Measurements from ENCODE around the gene FA2H. TPM values are rescaled to one million over a fixed set of nuclear protein-coding genes. Genes with fewer than 3 reads are reported as not detected.

The FA2H gene
- total and polyA plus RNA-seq, 7 experiments from 2014 or later = 0.20 to 0.34 TPM; not detected in 5

DNA sequence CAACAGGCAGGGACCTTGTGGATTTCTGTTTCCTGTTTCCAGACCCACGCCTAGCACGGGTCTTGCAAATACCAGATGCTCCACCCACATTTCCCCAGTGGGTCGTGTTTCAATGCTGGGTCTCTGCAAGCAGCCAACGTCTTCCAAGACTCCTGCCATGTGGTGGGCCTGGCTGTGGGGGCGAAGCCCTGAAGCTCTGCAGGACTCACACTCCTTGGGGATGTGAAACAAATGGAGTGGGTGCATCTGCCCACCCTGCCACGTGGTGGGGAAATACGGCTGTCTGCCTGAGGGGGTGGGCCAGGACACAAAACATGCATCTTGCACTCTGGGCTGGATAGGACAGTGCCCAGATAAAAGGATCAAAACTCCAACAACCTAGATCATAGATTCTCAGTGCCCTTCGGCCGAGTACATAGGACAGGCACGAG is 32.6 kb downstream of the FA2H start:
- CTCF ChIA-PET = no interaction called here
- ATAC-seq (no peak), DNase-seq (no peak)
- Mint-ChIP-seq H3K36me3 (no peaks in the 10 kb centered on the region), H3K9me3 (no peaks in the 10 kb centered on the region), H3K27ac (no peak overlapping the region), H3K4me3 (no peak overlapping the region), H3K4me1 (peaks cover 0 to 4% (median 0%) of the 10 kb centered on the region in 7 donors), H3K27me3 (peaks cover 0 to 7% (median 0%) of the 10 kb centered on the region in 5 donors)
- Histone ChIP-seq H3K36me3 (ENCODE audit: control insufficient read depth in 2 of 3, insufficient read depth in 3 of 3, low read length in 3 of 3) (no peaks in the 10 kb centered on the region), H3K9me3 (ENCODE audit: control insufficient read depth in 2 of 3, low read length in 3 of 3) (no peaks in the 10 kb centered on the region), H3K27me3 (ENCODE audit: control insufficient read depth in 2 of 2, insufficient read depth in 2 of 2, low read length in 2 of 2) (no peaks in the 10 kb centered on the region), H3K27ac (ENCODE audit: low read depth, low read length) (no peak overlapping the region), H3K4me3 (ENCODE audit: low read length) (no peak overlapping the region), H3K4me1 (ENCODE audit: control insufficient read depth in 2 of 2, insufficient read depth in 2 of 2, low read length in 2 of 2) (no peaks in the 10 kb centered on the region)
- intact Hi-C loops (cut with micrococcal nuclease) = no loop called here
- POLR2A ChIA-PET = no interaction called here

DNA sequence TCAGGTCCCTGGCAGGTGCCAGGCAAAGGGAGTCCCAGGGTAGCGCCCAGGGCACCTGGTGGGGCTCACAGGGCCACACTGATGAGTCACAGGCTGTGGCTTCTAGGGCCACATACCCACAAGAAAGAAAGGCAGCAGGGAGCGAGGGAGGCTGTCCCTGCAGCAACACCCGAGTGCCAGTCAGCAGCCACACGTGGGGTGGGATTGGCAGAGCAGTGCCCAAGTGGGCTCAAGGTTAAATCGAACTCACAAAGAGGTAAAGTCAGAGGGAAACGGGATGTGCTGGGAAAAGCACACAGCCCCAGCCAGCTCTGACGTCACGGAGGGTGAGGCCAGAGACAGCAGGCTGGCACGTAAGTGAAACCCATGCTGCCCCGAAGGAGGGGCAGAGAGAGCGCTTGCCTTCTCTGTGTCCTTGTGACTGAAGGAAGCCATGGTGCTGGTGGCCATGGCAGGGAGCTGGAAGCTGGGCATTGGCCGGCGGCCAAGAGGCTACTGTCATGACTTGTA is 33.8 kb downstream of the FA2H start:
- POLR2A ChIA-PET = no interaction called here
- no peak overlapping the region for H3K4me3 ChIP-seq (ENCODE audit: low read length)
- peaks cover 0 to 7% (median 0%) of the 10 kb centered on the region in 5 donors for H3K27me3 Mint-ChIP-seq
- no peak overlapping the region for H3K4me3 Mint-ChIP-seq
- H3K9me3 ChIP-seq (ENCODE audit: control insufficient read depth in 2 of 3, low read length in 3 of 3) = no peaks in the 10 kb centered on the region
- no peaks in the 10 kb centered on the region for H3K4me1 ChIP-seq (ENCODE audit: control insufficient read depth in 2 of 2, insufficient read depth in 2 of 2, low read length in 2 of 2)
- no peaks in the 10 kb centered on the region for H3K36me3 ChIP-seq (ENCODE audit: control insufficient read depth in 2 of 3, insufficient read depth in 3 of 3, low read length in 3 of 3)
- ATAC-seq (no peak), DNase-seq (no peak)
- H3K27ac Mint-ChIP-seq = no peak overlapping the region
- H3K4me1 Mint-ChIP-seq = peaks cover 0 to 4% (median 0%) of the 10 kb centered on the region in 7 donors
- H3K9me3 Mint-ChIP-seq = no peaks in the 10 kb centered on the region
- no peaks in the 10 kb centered on the region for H3K27me3 ChIP-seq (ENCODE audit: control insufficient read depth in 2 of 2, insufficient read depth in 2 of 2, low read length in 2 of 2)
- intact Hi-C loops (cut with micrococcal nuclease) = no loop called here
- CTCF ChIA-PET = interaction anchor here (1.1 kb wide), 1 partner anchor 11 kb away, joined by 3 read pairs; no protein-coding TSS in a partner anchor
- no peak overlapping the region for H3K27ac ChIP-seq (ENCODE audit: low read depth, low read length)
- no peaks in the 10 kb centered on the region for H3K36me3 Mint-ChIP-seq

- intact Hi-C loops (cut with micrococcal nuclease) = no loop called here
- ATAC-seq = no peak
- ChIA-PET POLR2A (no interaction called here), CTCF (no interaction called here)
- no peak overlapping the region for H3K4me3 ChIP-seq (ENCODE audit: low read length)
- no peaks in the 10 kb centered on the region for H3K9me3 Mint-ChIP-seq
- H3K27me3 ChIP-seq (ENCODE audit: control insufficient read depth in 2 of 2, insufficient read depth in 2 of 2, low read length in 2 of 2) = no peaks in the 10 kb centered on the region
- no peak overlapping the region for H3K27ac Mint-ChIP-seq
- no peak overlapping the region for H3K27ac ChIP-seq (ENCODE audit: low read depth, low read length)
- H3K9me3 ChIP-seq (ENCODE audit: control insufficient read depth in 2 of 3, low read length in 3 of 3) = no peaks in the 10 kb centered on the region
- DNase-seq = no peak
- peaks cover 0 to 4% (median 0%) of the 10 kb centered on the region in 7 donors for H3K4me1 Mint-ChIP-seq
- no peaks in the 10 kb centered on the region for H3K36me3 Mint-ChIP-seq
- H3K4me1 ChIP-seq (ENCODE audit: control insufficient read depth in 2 of 2, insufficient read depth in 2 of 2, low read length in 2 of 2) = no peaks in the 10 kb centered on the region
- H3K4me3 Mint-ChIP-seq = no peak overlapping the region
- peaks cover 0 to 7% (median 0%) of the 10 kb centered on the region in 5 donors for H3K27me3 Mint-ChIP-seq
- no peaks in the 10 kb centered on the region for H3K36me3 ChIP-seq (ENCODE audit: control insufficient read depth in 2 of 3, insufficient read depth in 3 of 3, low read length in 3 of 3)
Observed at GRCh38 chr16:74739275-74739674, 35.3 kb downstream of the FA2H start.

- H3K27me3 ChIP-seq (ENCODE audit: control insufficient read depth in 2 of 2, insufficient read depth in 2 of 2, low read length in 2 of 2) = no peaks in the 10 kb centered on the region
- H3K9me3 Mint-ChIP-seq = no peaks in the 10 kb centered on the region
- DNase-seq (no peak), ATAC-seq (no peak)
- no peaks in the 10 kb centered on the region for H3K4me1 ChIP-seq (ENCODE audit: control insufficient read depth in 2 of 2, insufficient read depth in 2 of 2, low read length in 2 of 2)
- CTCF ChIA-PET = no interaction called here
- H3K36me3 Mint-ChIP-seq = no peaks in the 10 kb centered on the region
- intact Hi-C loops (cut with micrococcal nuclease) = no loop called here
- POLR2A ChIA-PET = no interaction called here
- no peak overlapping the region for H3K27ac Mint-ChIP-seq
- no peak overlapping the region for H3K4me3 ChIP-seq (ENCODE audit: low read length)
- H3K4me1 Mint-ChIP-seq = peaks cover 0 to 4% (median 0%) of the 10 kb centered on the region in 7 donors
- no peaks in the 10 kb centered on the region for H3K36me3 ChIP-seq (ENCODE audit: control insufficient read depth in 2 of 3, insufficient read depth in 3 of 3, low read length in 3 of 3)
- H3K9me3 ChIP-seq (ENCODE audit: control insufficient read depth in 2 of 3, low read length in 3 of 3) = no peaks in the 10 kb centered on the region
- H3K4me3 Mint-ChIP-seq = no peak overlapping the region
- H3K27ac ChIP-seq (ENCODE audit: low read depth, low read length) = no peak overlapping the region
- peaks cover 0 to 7% (median 0%) of the 10 kb centered on the region in 5 donors for H3K27me3 Mint-ChIP-seq
Observed at GRCh38 chr16:74738816-74739215, 35.8 kb downstream of the FA2H start.

- H3K4me3 Mint-ChIP-seq = no peak overlapping the region
- H3K27me3 ChIP-seq (ENCODE audit: control insufficient read depth in 2 of 2, insufficient read depth in 2 of 2, low read length in 2 of 2) = no peaks in the 10 kb centered on the region
- H3K4me3 ChIP-seq (ENCODE audit: low read length) = no peak overlapping the region
- H3K27ac Mint-ChIP-seq = no peak overlapping the region
- ATAC-seq = no peak
- H3K36me3 Mint-ChIP-seq = no peaks in the 10 kb centered on the region
- H3K9me3 Mint-ChIP-seq = no peaks in the 10 kb centered on the region
- no peak for DNase-seq
- peaks cover 0 to 7% (median 0%) of the 10 kb centered on the region in 5 donors for H3K27me3 Mint-ChIP-seq
- CTCF ChIA-PET = no interaction called here
- POLR2A ChIA-PET = no interaction called here
- no peaks in the 10 kb centered on the region for H3K9me3 ChIP-seq (ENCODE audit: control insufficient read depth in 2 of 3, low read length in 3 of 3)
- H3K36me3 ChIP-seq (ENCODE audit: control insufficient read depth in 2 of 3, insufficient read depth in 3 of 3, low read length in 3 of 3) = no peaks in the 10 kb centered on the region
- H3K4me1 ChIP-seq (ENCODE audit: control insufficient read depth in 2 of 2, insufficient read depth in 2 of 2, low read length in 2 of 2) = no peaks in the 10 kb centered on the region
- H3K27ac ChIP-seq (ENCODE audit: low read depth, low read length) = no peak overlapping the region
- H3K4me1 Mint-ChIP-seq = peaks cover 0 to 4% (median 0%) of the 10 kb centered on the region in 7 donors
- intact Hi-C loops (cut with micrococcal nuclease) = no loop called here
Observed at GRCh38 chr16:74738113-74738541, 36.5 kb downstream of the FA2H start.

DNA sequence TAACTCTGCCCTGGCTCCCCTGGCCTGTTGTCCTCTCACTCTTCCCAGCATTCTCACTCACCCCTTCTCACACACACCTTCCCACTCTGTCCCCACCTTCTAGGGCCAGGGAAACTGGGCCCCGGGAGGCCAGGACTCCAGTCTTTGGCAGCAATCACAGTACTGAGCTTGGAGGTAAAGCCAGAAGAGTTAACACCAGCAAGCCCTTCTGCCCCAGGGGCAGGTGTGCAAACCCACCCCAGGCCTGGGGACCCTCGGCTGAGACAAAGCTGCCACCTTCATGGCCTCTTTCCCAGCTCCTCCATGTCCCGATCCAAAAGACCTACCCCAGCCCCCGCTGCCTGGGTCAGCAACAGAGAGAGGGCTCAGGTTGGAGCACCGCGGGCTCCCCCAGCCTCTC is 37.1 kb downstream of the FA2H start:
- ChIA-PET CTCF (no interaction called here), POLR2A (no interaction called here)
- intact Hi-C loops (cut with micrococcal nuclease) = no loop called here
- Mint-ChIP-seq H3K27me3 (peaks cover 0 to 7% (median 0%) of the 10 kb centered on the region in 5 donors), H3K4me3 (no peak overlapping the region), H3K9me3 (no peaks in the 10 kb centered on the region), H3K36me3 (no peaks in the 10 kb centered on the region), H3K4me1 (peaks cover 0 to 4% (median 0%) of the 10 kb centered on the region in 7 donors), H3K27ac (no peak overlapping the region)
- ATAC-seq (no peak), DNase-seq (no peak)
- Histone ChIP-seq H3K27me3 (ENCODE audit: control insufficient read depth in 2 of 2, insufficient read depth in 2 of 2, low read length in 2 of 2) (no peaks in the 10 kb centered on the region), H3K36me3 (ENCODE audit: control insufficient read depth in 2 of 3, insufficient read depth in 3 of 3, low read length in 3 of 3) (no peaks in the 10 kb centered on the region), H3K4me3 (ENCODE audit: low read length) (no peak overlapping the region), H3K9me3 (ENCODE audit: control insufficient read depth in 2 of 3, low read length in 3 of 3) (no peaks in the 10 kb centered on the region), H3K27ac (ENCODE audit: low read depth, low read length) (no peak overlapping the region), H3K4me1 (ENCODE audit: control insufficient read depth in 2 of 2, insufficient read depth in 2 of 2, low read length in 2 of 2) (no peaks in the 10 kb centered on the region)

DNA sequence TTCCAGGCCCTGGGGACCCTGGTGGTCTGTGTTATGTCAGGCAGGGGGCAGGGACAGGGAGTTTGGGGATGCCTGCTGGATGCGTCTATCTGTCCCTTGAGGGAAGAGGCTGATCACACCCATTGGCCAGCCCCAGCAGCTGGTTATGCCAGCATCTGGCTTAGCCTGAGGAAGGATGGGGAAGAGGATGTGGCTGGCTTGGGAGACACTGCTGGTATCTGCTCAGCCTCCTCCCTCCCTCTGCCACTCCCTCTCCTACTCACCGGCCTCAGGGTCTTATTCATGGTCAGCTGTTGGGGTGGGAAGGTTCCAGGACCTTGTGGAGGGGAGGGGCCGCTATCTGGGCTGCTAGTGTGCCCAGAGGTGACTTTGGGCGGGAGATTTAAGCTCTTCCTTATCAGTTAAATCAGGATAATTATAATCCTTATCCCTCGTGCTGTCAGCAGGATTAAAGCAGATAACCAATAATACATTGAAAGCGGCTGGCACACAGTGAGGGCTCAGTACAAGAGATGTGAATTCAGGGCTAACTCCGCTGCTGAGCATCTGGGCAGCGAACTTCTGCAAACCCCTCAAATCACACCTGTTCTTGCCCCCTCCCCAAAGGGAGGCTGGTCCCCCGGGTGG is 38.0 kb downstream of the FA2H start:
- H3K27ac Mint-ChIP-seq = no peak overlapping the region
- no peaks in the 10 kb centered on the region for H3K36me3 Mint-ChIP-seq
- H3K4me3 Mint-ChIP-seq = no peak overlapping the region
- DNase-seq (no peak), ATAC-seq (no peak)
- Histone ChIP-seq H3K4me3 (ENCODE audit: low read length) (no peak overlapping the region), H3K27me3 (ENCODE audit: control insufficient read depth in 2 of 2, insufficient read depth in 2 of 2, low read length in 2 of 2) (no peaks in the 10 kb centered on the region), H3K4me1 (ENCODE audit: control insufficient read depth in 2 of 2, insufficient read depth in 2 of 2, low read length in 2 of 2) (no peaks in the 10 kb centered on the region), H3K9me3 (ENCODE audit: control insufficient read depth in 2 of 3, low read length in 3 of 3) (no peaks in the 10 kb centered on the region), H3K36me3 (ENCODE audit: control insufficient read depth in 2 of 3, insufficient read depth in 3 of 3, low read length in 3 of 3) (no peaks in the 10 kb centered on the region), H3K27ac (ENCODE audit: low read depth, low read length) (no peak overlapping the region)
- no peaks in the 10 kb centered on the region for H3K9me3 Mint-ChIP-seq
- intact Hi-C loops (cut with micrococcal nuclease) = no loop called here
- ChIA-PET CTCF (interaction anchor here (0.6 kb wide), 1 partner anchor 741 kb away, joined by 3 read pairs; no protein-coding TSS in a partner anchor), POLR2A (no interaction called here)
- peaks cover 0 to 2% (median 0%) of the 10 kb centered on the region in 7 donors for H3K4me1 Mint-ChIP-seq
- peaks cover 0 to 7% (median 0%) of the 10 kb centered on the region in 5 donors for H3K27me3 Mint-ChIP-seq

All from naive thymus-derived CD4-positive, alpha-beta T cell (primary cell).